Esophagus squamous epithelium (tissue), 5 donors: Measurements from ENCODE around the gene KIAA0930. TPM values are rescaled to one million over a fixed set of nuclear protein-coding genes. Genes with fewer than 3 reads are reported as not detected.

Source experiments
- DNase-seq: peaks from one replicate; lab custom pipeline; 2025; lab: John Stamatoyannopoulos, UW
- H3K27ac ChIP-seq, 4 donors: fragments of 200-600 bp; sonication (generic); one replicate each; pipeline ENCODE4 v1.5.1; 2016 to 2019; ENCODE audit warnings: mild to moderate bottlenecking in 1 of 4
- H3K27me3 ChIP-seq, 4 donors: fragments of 200-600 bp; sonication (generic); 1 replicate in 3 of 4; 2 replicates in 1 of 4; pipeline versions ENCODE4 v1.5.1 to v1.6.0; 2017 to 2021; ENCODE audit warnings: antibody characterized with exemption in 1 of 4
- H3K36me3 ChIP-seq, 3 donors: fragments of 200-600 bp; sonication (generic); one replicate each; pipeline ENCODE4 v1.5.1; 2016 to 2019
- H3K4me1 ChIP-seq, 3 donors: fragments of 200-600 bp; sonication (generic); one replicate each; pipeline ENCODE4 v1.5.1; 2017 to 2019
- H3K4me3 ChIP-seq, 4 donors: fragments of 200-600 bp; sonication (generic); 1 replicate in 3 of 4; 2 replicates in 1 of 4; pipeline ENCODE4 v1.5.1; 2016 to 2019; ENCODE audit warnings: mild to moderate bottlenecking in 2 of 4, moderate library complexity in 1 of 4
- H3K9me3 ChIP-seq, 3 donors: fragments of 200-600 bp; sonication (generic); one replicate each; pipeline ENCODE4 v1.5.1; 2016 to 2019
- POLR2A ChIP-seq, 4 donors: fragments of 450-650 bp; IDR thresholded peaks; one replicate each; pipeline ENCODE4 v1.6.1; 2017; ENCODE audit warnings: antibody characterized with exemption in 4 of 4, mild to moderate bottlenecking in 4 of 4, moderate library complexity in 3 of 4
- WGBS, 2 donors: methylation state at CpG; one replicate each; pipeline ENCODE4 v1.1.5; 2018; 5-methylcytosine and 5-hydroxymethylcytosine counted together
- intact Hi-C: fragments of 100-400 bp; cut with DNase I; formaldehyde crosslinking; loops from one replicate; pipeline ENCODE4 v1.15.0; 2022
- total RNA-seq, 4 donors: library from RNA; depleted of rRNA; stranded (reverse); fragments of >200 nt; gene quantifications; one replicate each; pipeline ENCODE4 v1.1.0, GENCODE V29; 2016
- TF ChIP-seq, protein P1 (sequence below), 6 experiments: fragments of 450-650 bp in 4 of 6; fragments of 200-600 bp in 2 of 6; sonication (generic) in 2 of 6; IDR thresholded peaks; one replicate each; pipeline ENCODE4 v1.5.1; 2016 to 2019; ENCODE audit warnings: antibody characterized with exemption in 6 of 6, mild to moderate bottlenecking in 4 of 6, moderate library complexity in 4 of 6
- donor health status: DM: yes; HTN: yes; CAD: no.

The KIAA0930 gene
- total RNA-seq, 4 donors from 2014 or later: 33.1 to 40.2 (median 38.1) TPM

DNA sequence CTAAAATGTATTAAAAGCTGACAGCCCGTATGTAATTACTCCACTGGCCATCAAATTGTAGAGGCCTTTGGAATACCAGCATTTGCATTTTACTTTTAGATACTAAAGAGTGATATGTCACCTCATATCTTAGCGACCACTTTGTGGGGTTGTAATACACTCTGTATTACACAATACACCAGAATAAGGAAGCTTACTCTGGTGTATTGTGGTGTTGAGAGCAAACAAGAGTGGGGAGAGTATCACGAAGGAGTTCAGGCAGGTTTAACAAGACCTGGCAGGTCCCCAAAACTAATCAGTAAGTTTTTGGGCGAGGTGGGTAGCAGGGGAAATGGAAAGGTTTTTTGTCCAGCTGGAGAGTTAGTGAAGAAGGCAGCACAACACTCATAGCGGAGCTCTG lies 73.8 kb downstream of the KIAA0930 start:
- peaks cover 8 to 41% (median 16%) of the 10 kb centered on the region in 3 donors for H3K36me3 ChIP-seq
- TF ChIP-seq, protein P1, sequence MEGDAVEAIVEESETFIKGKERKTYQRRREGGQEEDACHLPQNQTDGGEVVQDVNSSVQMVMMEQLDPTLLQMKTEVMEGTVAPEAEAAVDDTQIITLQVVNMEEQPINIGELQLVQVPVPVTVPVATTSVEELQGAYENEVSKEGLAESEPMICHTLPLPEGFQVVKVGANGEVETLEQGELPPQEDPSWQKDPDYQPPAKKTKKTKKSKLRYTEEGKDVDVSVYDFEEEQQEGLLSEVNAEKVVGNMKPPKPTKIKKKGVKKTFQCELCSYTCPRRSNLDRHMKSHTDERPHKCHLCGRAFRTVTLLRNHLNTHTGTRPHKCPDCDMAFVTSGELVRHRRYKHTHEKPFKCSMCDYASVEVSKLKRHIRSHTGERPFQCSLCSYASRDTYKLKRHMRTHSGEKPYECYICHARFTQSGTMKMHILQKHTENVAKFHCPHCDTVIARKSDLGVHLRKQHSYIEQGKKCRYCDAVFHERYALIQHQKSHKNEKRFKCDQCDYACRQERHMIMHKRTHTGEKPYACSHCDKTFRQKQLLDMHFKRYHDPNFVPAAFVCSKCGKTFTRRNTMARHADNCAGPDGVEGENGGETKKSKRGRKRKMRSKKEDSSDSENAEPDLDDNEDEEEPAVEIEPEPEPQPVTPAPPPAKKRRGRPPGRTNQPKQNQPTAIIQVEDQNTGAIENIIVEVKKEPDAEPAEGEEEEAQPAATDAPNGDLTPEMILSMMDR (IDR thresholded peaks at IDR 0.05): no peak
- no peak for TF ChIP-seq POLR2A (IDR thresholded peaks at IDR 0.05)
- intact Hi-C loops: no loop called here
- H3K27me3 ChIP-seq: no peaks in the 10 kb centered on the region
- peaks cover 16 to 55% (median 31%) of the 10 kb centered on the region in 3 donors for H3K4me1 ChIP-seq
- H3K27ac ChIP-seq: peak overlapping the region in 1 of 4 donors; percentile 20
- WGBS, 2 donors: 42 to 53% methylated on average over 5 of the region's 5 CpGs
- DNase-seq: no peak
- H3K9me3 ChIP-seq: no peaks in the 10 kb centered on the region
- no peak overlapping the region for H3K4me3 ChIP-seq

- H3K4me3 ChIP-seq: peak overlapping the region; percentile 69 to 99 (median 90)
- H3K27ac ChIP-seq: peak overlapping the region; percentile 98 to 99 (median 98)
- no peak for DNase-seq
- H3K36me3 ChIP-seq: peaks cover 0 to 16% (median 5%) of the 10 kb centered on the region in 3 donors
- no peak for TF ChIP-seq POLR2A (IDR thresholded peaks at IDR 0.05)
- TF ChIP-seq, protein P1 (IDR thresholded peaks at IDR 0.05): no peak
- WGBS, 2 donors: 0% methylated on average over 23 to 32 of the region's 59 CpGs
- intact Hi-C loops: no loop called here
- peaks cover 21 to 69% (median 51%) of the 10 kb centered on the region in 3 donors for H3K4me1 ChIP-seq
- no peaks in the 10 kb centered on the region for H3K27me3 ChIP-seq
- H3K9me3 ChIP-seq: no peaks in the 10 kb centered on the region
Measured at GRCh38 chr22:45164270-45165088, 76.2 kb downstream of the KIAA0930 start.

DNA sequence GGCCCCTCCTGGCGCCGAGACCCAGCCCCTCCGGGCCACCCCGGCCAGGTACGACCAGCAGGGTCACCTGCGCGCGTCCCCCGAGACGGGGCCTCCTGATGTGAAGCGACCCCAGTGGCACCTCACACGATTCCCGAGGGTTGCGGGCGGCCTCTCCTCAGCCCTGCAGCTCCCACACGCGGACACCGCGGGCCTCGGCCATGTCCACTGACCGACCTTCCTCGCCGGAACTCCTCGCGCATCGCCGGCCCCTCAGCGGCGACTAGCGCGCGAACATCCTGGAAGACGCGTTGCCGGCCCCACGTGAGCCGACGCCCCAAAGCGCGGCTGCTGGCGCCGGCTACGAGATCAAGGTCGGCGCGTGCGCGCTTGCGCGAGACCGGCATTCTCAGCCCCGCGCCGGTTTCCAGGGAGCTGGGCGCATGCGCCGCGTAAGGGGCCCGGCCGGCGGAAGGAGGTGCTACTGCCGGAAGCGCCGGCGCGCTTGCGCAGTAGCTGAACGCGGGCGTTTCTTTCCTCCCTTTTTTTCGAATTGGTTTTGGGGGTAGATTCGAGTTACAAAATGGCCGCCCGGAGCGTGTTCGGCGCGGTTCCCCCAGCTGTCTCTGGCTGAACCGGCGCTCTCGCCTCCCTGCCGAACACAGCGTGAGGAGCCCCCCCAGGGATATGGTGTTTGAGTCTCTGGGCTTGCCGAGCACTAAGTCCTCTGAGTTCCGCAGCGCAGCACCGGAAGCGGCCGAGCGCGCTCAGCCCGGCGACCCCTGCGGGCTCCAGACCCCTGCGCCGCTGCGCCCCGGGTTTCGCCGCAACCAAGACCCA lies 77.0 kb downstream of the KIAA0930 start, which contains the start of gene NUP50:
Gene NUP50 (plus strand): TSS at position 475 of the 819 bp plus-strand sequence. CDS start 4,253 bp downstream, outside the sequence.
- H3K36me3 ChIP-seq: peaks cover 0 to 8% (median 0%) of the 10 kb centered on the region in 3 donors
- intact Hi-C loops: no loop called here
- peak; percentile 54 for DNase-seq
- H3K4me3 ChIP-seq: peak within 1 kb of the TSS; percentile 69 to 99 (median 90)
- TF ChIP-seq, protein P1 (IDR thresholded peaks at IDR 0.05): peak in 1 of 6 experiments; percentile 4
- peak in 3 of 4 donors; percentile 76 to 96 (median 86) for TF ChIP-seq POLR2A (IDR thresholded peaks at IDR 0.05)
- 1% methylated on average over 33 of the region's 100 CpGs; no CpG with 5 or more reads in 1 of the 2 donors for WGBS, 2 donors
- peak within 1 kb of the TSS; percentile 98 to 99 (median 98) for H3K27ac ChIP-seq
- H3K27me3 ChIP-seq: no peaks in the 10 kb centered on the region
- peaks cover 27 to 76% (median 57%) of the 10 kb centered on the region in 3 donors for H3K4me1 ChIP-seq
- no peaks in the 10 kb centered on the region for H3K9me3 ChIP-seq

GRCh38 chr22:45163099-45163450 lies 77.6 kb downstream of the KIAA0930 start:
- peaks cover 0 to 2% (median 0%) of the 10 kb centered on the region in 3 donors for H3K36me3 ChIP-seq
- DNase-seq: no peak
- no peaks in the 10 kb centered on the region for H3K9me3 ChIP-seq
- 0 to 5% methylated on average over 3 to 12 of the region's 13 CpGs for WGBS, 2 donors
- peak overlapping the region; percentile 98 to 99 (median 98) for H3K27ac ChIP-seq
- H3K4me1 ChIP-seq: peaks cover 27 to 82% (median 62%) of the 10 kb centered on the region in 3 donors
- intact Hi-C loops: no loop called here
- H3K4me3 ChIP-seq: peak overlapping the region; percentile 69 to 99 (median 90)
- TF ChIP-seq, protein P1 (IDR thresholded peaks at IDR 0.05): no peak
- TF ChIP-seq POLR2A (IDR thresholded peaks at IDR 0.05): no peak
- no peaks in the 10 kb centered on the region for H3K27me3 ChIP-seq
